ENCODE measurements around the gene SLC25A43.
"Not testable (repeated sequence)": the region's sequence is repeated elsewhere in the genome, so short reads cannot be mapped to it uniquely, and the experiment has no call there.

The SLC25A43 gene

DNA sequence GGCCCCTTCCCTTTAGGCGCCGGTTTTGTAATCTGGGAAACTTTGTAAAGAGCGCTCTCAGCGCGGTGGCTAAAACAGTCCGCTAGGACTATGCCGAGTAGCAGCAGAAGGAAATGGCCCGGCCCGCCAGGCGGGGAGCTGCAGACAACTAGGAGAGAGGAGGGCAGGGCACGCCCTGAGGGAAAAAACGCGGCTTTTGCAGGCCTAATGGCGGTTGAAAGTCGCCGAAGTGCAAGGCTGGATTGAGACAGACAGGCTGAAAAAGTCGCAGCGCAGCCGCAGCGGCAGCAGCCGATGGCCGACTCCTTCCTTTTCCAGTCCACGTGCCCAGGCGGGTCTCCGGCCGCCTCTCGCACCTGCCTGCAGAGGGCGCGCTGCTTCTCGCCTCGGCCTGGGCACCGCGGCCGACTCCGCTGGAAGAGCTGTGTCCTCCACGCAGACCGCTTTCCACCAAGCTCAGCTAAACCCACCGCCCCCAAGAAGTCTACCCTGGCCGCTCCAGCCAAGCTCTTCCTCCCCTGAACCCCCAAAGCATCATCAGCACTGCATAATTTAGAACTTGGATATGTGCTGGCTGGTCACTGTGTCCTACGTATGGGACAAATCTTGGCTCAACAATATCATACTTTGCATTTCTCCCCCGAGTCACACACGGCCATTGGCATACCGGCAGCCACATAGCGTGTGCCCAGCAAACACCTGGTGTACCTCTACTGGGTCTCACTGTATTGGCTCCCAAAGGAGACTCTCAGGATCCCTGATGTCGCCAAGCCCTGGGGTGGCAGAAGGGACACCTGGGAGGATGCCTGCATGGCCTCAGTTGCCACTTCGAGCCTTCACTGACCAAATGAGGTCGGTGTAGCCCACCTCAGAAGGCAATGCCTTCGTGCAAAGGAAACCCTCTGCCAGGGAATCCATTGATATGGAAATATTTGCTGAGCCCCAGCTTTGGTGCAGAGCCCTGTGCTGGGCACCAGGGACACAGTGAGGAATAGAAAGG lies 83.6 kb downstream of the SLC25A43 start:
- TF ChIP-seq, protein P1, sequence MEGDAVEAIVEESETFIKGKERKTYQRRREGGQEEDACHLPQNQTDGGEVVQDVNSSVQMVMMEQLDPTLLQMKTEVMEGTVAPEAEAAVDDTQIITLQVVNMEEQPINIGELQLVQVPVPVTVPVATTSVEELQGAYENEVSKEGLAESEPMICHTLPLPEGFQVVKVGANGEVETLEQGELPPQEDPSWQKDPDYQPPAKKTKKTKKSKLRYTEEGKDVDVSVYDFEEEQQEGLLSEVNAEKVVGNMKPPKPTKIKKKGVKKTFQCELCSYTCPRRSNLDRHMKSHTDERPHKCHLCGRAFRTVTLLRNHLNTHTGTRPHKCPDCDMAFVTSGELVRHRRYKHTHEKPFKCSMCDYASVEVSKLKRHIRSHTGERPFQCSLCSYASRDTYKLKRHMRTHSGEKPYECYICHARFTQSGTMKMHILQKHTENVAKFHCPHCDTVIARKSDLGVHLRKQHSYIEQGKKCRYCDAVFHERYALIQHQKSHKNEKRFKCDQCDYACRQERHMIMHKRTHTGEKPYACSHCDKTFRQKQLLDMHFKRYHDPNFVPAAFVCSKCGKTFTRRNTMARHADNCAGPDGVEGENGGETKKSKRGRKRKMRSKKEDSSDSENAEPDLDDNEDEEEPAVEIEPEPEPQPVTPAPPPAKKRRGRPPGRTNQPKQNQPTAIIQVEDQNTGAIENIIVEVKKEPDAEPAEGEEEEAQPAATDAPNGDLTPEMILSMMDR (IDR thresholded peaks at IDR 0.05; ENCODE audit: low read length): peak; percentile 67
- no peak for TF ChIP-seq EZH2 (IDR thresholded peaks at IDR 0.05; ENCODE audit: borderline replicate concordance, low read length)
- Histone ChIP-seq H3K4me1 (ENCODE audit: insufficient read depth, low read length, severe bottlenecking) (peaks cover 16% of the 10 kb centered on the region), H4K20me1 (ENCODE audit: insufficient read depth, low read length) (no peaks in the 10 kb centered on the region), H3K4me2 (ENCODE audit: low read length) (peak overlapping the region; percentile 84), H3K27me3 (ENCODE audit: insufficient read depth, low read length) (no peaks in the 10 kb centered on the region), H3K27ac (ENCODE audit: low read depth, low read length, poor library complexity, severe bottlenecking) (peak overlapping the region; percentile 49), H3K4me3 (ENCODE audit: low read depth, low read length, poor library complexity, severe bottlenecking) (peak overlapping the region; percentile 54), H2AFZ (ENCODE audit: low read length) (peak overlapping the region; percentile 89; the same call in 1 of the 2 replicates), H3K36me3 (ENCODE audit: insufficient read depth, low read length) (no peaks in the 10 kb centered on the region), H3K9ac (ENCODE audit: low read length) (peak overlapping the region; percentile 69), H3K9me2 (ENCODE audit: low read depth, low read length) (no peaks in the 10 kb centered on the region), H3K9me3 (ENCODE audit: low read length) (no peaks in the 10 kb centered on the region), H3K79me2 (ENCODE audit: insufficient read depth, low read length) (no peaks in the 10 kb centered on the region), H3F3A (ENCODE audit: insufficient read depth, low read length) (no peaks in the 10 kb centered on the region)

DNA sequence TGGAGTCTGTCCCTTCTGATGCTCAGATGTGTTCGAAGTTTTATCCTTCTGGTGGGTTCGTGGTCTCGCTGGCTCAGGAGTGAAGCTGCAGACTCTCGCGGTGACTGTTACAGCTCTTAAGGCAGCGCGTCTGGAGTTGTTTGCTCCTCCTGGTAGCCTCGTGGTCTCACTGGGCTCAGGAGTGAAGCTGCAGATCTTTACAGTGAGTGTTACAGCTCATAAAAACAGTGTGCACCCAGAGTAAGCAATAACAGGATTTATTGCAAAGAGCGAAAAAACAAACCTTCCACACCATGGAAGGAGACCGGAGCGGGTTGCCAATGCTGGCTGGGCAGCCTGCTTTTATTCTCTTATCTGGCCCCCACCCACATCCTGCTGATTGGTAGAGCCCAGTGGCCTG lies 87.6 kb downstream of the SLC25A43 start:
- H2AFZ ChIP-seq (ENCODE audit: low read length): no peak overlapping the region
- no peaks in the 10 kb centered on the region for H3F3A ChIP-seq (ENCODE audit: insufficient read depth, low read length)
- H3K4me3 ChIP-seq (ENCODE audit: low read depth, low read length, poor library complexity, severe bottlenecking): no peak overlapping the region
- H3K9me3 ChIP-seq (ENCODE audit: low read length): no peaks in the 10 kb centered on the region
- H3K4me2 ChIP-seq (ENCODE audit: low read length): no peak overlapping the region
- TF ChIP-seq, protein P1 (IDR thresholded peaks at IDR 0.05; ENCODE audit: low read length): no peak
- TF ChIP-seq EZH2 (IDR thresholded peaks at IDR 0.05; ENCODE audit: borderline replicate concordance, low read length): no peak
- H4K20me1 ChIP-seq (ENCODE audit: insufficient read depth, low read length): no peaks in the 10 kb centered on the region
- no peaks in the 10 kb centered on the region for H3K79me2 ChIP-seq (ENCODE audit: insufficient read depth, low read length)
- H3K27me3 ChIP-seq (ENCODE audit: insufficient read depth, low read length): no peaks in the 10 kb centered on the region
- no peak overlapping the region for H3K9ac ChIP-seq (ENCODE audit: low read length)
- H3K9me2 ChIP-seq (ENCODE audit: low read depth, low read length): no peaks in the 10 kb centered on the region
- H3K27ac ChIP-seq (ENCODE audit: low read depth, low read length, poor library complexity, severe bottlenecking): no peak overlapping the region
- peaks cover 14% of the 10 kb centered on the region for H3K4me1 ChIP-seq (ENCODE audit: insufficient read depth, low read length, severe bottlenecking)
- H3K36me3 ChIP-seq (ENCODE audit: insufficient read depth, low read length): no peaks in the 10 kb centered on the region

DNA sequence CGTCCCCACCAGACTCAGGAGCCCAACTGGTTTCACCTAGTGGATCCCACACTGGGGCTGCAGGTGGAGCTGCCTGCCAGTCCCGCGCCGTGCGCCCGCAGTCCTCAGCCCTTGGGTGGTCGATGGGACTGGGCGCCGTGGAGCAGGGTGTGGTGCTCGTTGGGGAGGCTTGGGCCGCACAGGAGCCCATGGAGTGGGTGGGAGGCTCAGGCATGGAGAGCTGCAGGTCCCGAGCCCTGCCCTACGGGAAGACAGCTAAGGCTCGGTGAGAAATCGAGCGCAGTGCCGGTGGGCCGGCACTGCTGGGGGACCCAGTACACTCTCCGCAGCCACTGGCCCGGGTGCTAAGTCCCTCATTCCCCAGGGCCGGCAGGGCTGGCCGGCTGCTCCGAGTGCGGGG lies 88.6 kb downstream of the SLC25A43 start:
- H3K4me3 ChIP-seq (ENCODE audit: low read depth, low read length, poor library complexity, severe bottlenecking); H3K9ac ChIP-seq (ENCODE audit: low read length); H3K27me3 ChIP-seq (ENCODE audit: insufficient read depth, low read length); H3K9me2 ChIP-seq (ENCODE audit: low read depth, low read length); H3F3A ChIP-seq (ENCODE audit: insufficient read depth, low read length); H4K20me1 ChIP-seq (ENCODE audit: insufficient read depth, low read length); H3K4me1 ChIP-seq (ENCODE audit: insufficient read depth, low read length, severe bottlenecking); H3K79me2 ChIP-seq (ENCODE audit: insufficient read depth, low read length); H3K27ac ChIP-seq (ENCODE audit: low read depth, low read length, poor library complexity, severe bottlenecking); H3K36me3 ChIP-seq (ENCODE audit: insufficient read depth, low read length); H3K4me2 ChIP-seq (ENCODE audit: low read length); H2AFZ ChIP-seq (ENCODE audit: low read length); H3K9me3 ChIP-seq (ENCODE audit: low read length): not testable (repeated sequence)

All from OCI-LY1 (cell line).